ENCODE results near the gene EIF4E1B. TPM values are rescaled to one million over a fixed set of nuclear protein-coding genes. Genes with fewer than 3 reads are reported as not detected.

The EIF4E1B gene
- total RNA-seq, 1 experiment from 2014 or later, result not detected

DNA sequence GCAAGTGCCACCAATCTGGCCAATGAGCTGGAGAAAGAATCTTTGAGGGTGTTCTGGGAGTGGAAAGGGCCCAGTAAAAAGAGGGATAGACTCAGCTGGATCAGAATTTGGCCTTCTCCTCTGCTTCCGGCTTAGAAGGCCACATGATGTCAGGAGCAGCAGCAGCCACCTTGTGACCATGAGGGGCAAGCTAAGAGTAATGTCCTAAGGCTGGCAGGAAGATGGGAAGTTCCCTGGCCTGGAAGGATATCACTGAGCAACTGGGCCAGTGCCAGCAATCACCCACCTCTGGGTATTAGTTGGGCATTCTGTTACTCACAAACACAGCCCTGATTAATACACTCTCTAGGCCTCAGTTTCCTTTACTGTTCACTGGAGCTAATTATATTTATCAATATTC is 61.0 kb downstream of the EIF4E1B start:
- in situ Hi-C loops (cut with HindIII; ENCODE audit: low pct_unique_long_range_greater_than_20kb, low sequenced_read_pairs), result no loop called here
- DNase-seq (ENCODE audit: low read depth, low spot score), result no peak

DNA sequence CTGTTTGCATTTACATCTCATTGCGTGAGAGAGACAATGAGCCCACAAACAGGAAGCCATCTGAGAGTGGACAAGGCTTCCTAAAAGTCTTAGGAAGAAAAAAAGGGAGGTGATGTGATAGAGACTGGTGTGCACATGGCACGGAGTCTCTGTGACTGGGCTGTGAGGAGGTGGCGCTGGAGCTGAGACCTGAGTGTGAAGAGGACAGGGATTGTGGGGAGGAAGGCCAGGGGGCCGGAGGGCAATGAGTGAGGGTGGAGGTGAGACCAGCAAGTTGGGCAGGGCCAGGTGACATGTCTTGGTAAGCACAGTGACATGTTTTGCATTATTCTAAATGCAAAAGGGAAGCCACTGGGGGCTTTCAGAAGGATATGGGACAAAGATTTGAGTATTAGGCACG is 61.9 kb downstream of the EIF4E1B start:
- DNase-seq (ENCODE audit: low read depth, low spot score), result no peak
- in situ Hi-C loops (cut with HindIII; ENCODE audit: low pct_unique_long_range_greater_than_20kb, low sequenced_read_pairs), result no loop called here

DNA sequence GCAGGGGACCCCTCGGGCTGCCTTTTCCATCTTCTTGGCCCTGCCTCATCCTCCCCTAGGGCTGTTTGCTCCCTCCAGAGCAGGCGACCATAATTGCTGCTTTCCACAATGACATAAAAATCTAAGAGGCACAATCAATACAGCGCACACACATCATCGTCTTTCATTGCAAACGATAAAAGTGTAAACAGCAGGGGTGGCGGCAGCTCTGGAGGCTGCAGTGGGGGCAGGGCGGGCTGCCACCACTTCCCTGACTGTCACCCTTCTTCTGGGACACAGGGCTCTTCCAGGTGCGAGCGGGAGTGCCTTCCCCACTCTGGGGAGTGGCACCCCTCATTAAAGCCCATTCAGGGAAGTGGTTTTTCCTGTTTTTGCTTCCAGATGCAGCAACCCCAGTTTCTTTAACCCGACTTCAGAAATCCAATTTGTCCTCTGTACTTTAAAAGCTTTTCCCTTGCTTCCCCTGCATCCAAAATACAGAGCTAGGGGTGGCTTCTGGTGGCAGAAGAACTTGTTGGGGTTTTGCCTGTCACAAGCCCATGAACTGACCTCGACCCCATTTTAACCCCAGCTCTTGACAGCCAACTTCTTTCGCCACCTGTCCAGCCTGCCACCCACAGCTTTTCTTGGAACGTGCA is 62.5 kb downstream of the EIF4E1B start:
- no peak for DNase-seq (ENCODE audit: low read depth, low spot score)

DNA sequence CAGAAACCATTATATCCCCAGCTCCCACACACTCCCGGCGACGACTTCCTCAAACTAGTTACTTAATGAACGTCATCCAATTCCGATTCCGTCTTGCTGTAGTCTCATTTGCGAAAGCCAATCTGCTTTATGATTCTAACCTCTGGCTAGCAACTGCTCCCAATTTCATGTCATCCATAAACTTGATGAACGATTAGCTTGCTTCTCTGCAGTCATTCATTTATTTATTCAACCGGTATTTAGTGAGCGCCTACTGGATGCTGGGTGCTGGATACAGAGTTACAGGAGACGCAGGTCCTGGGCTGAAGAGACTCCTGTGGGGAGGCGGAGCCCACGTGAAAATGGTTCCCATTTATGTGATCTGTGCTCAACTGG is 63.0 kb downstream of the EIF4E1B start:
- in situ Hi-C loops (cut with HindIII; ENCODE audit: low pct_unique_long_range_greater_than_20kb, low sequenced_read_pairs), result no loop called here
- DNase-seq (ENCODE audit: low read depth, low spot score), result no peak

More for the DNA sequence above, 62.5 kb downstream of the EIF4E1B start:
- in situ Hi-C loops (cut with HindIII; ENCODE audit: low pct_unique_long_range_greater_than_20kb, low sequenced_read_pairs), result no loop called here

DNA sequence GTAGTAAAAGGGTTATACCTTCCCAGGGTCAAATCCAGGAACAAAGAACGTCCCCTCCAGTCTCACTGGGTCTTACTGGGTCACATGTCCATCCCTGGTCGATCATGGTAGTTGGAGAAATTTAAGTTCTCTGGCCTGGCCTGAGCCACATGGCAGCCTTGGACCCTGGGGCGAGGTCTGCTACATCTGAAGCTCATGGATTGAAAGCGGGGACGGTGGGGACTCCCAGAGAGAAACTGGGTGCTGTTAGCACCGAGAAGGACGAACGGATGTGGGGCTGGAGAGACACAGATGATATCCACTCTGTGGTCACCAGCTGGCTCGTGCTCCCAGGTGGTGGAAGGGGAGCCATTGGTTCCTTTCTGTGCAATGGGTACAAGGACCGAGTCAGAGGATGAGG is 63.7 kb downstream of the EIF4E1B start:
- DNase-seq (ENCODE audit: low read depth, low spot score), result no peak
- in situ Hi-C loops (cut with HindIII; ENCODE audit: low pct_unique_long_range_greater_than_20kb, low sequenced_read_pairs), result no loop called here

DNA sequence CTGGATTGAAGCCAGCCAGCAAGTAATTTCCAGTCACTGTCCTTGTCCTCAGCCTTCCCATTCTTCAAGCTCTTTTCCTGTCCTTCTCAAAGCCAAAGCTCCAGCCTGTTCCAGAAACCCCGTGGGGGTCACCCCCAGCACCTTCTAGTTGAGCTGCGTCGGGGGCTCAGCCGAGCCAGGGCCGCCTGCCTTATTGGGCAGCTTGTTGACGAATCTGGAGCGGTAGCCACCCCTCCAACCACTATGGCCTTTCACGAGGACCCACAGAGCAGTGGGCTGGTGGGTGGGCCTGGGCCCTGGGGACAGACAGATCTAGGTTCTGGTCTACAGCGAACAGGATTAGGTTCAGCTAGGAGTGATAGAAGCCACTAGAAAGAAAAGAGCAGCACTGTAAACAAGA is 64.2 kb downstream of the EIF4E1B start:
- DNase-seq (ENCODE audit: low read depth, low spot score), result no peak
- in situ Hi-C loops (cut with HindIII; ENCODE audit: low pct_unique_long_range_greater_than_20kb, low sequenced_read_pairs), result no loop called here

DNA sequence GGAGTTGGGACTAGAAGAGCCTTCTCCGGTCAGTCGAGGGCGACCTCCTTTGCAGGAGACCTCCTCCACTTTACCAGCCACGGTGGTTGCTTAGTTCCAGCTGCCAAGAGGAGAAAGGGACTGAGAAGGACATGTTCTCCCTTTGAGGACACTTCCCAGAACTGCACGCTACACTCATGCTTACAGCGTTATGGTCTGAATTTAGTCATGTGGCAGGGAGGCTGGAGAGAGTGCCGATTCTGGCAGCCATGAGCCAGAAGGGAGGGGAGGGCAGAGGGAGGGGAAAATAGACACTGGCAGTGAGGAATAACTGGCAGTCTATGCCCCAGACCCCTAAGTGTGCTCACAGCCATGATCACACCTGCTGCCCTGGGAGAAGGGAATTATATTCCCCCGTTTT is 64.6 kb downstream of the EIF4E1B start:
- in situ Hi-C loops (cut with HindIII; ENCODE audit: low pct_unique_long_range_greater_than_20kb, low sequenced_read_pairs), result no loop called here
- no peak for DNase-seq (ENCODE audit: low read depth, low spot score)

Small RNAs within 50 kb of the gene (small RNA-seq; reads per million reads assigned to genes)
- 0 reads per million in 2 experiments for gene MIR4281

Other genes with a start within 250 kb of the EIF4E1B start
- gene NOP16, start 242.1 kb upstream of the EIF4E1B start, total RNA-seq (2014; rRNA removed; shearing (Covaris generic)), result 31.8 and 32.0 TPM in 2 replicates
- gene HIGD2A, start 241.9 kb upstream of the EIF4E1B start, total RNA-seq (2014; rRNA removed; shearing (Covaris generic)), result 210 and 216 TPM in 2 replicates
- gene CLTB, start 214.1 kb upstream of the EIF4E1B start, total RNA-seq (2014; rRNA removed; shearing (Covaris generic)), result 51.5 and 58.3 TPM in 2 replicates
- gene FAF2, start 182.3 kb upstream of the EIF4E1B start, total RNA-seq (2014; rRNA removed; shearing (Covaris generic)), result 36.6 and 40.8 TPM in 2 replicates
- gene RNF44, start 93.3 kb upstream of the EIF4E1B start, total RNA-seq (2014; rRNA removed; shearing (Covaris generic)), result 7.7 and 7.8 TPM in 2 replicates
- gene CDHR2, start 81.3 kb upstream of the EIF4E1B start, total RNA-seq (2014; rRNA removed; shearing (Covaris generic)), result not detected in 2 replicates
- gene GPRIN1, start 20.5 kb upstream of the EIF4E1B start, total RNA-seq (2014; rRNA removed; shearing (Covaris generic)), result 4.1 and 5.0 TPM in 2 replicates
- gene SNCB, start 141 bp upstream of the EIF4E1B start, total RNA-seq (2014; rRNA removed; shearing (Covaris generic)), result 0.11 and 0.26 TPM in 2 replicates
- gene TSPAN17, start 16.8 kb downstream of the EIF4E1B start, total RNA-seq (2014; rRNA removed; shearing (Covaris generic)), result 19.7 and 20.5 TPM in 2 replicates
- 0.08 TPM in 1 of 2 replicates, not detected in the other for gene UNC5A, start 179.9 kb downstream of the EIF4E1B start, total RNA-seq (2014; rRNA removed; shearing (Covaris generic))

Measured in SK-MEL-5 (cell line).